Loucy (cell line): Measurements from ENCODE around the gene ACADS.

ENCODE experiments used
- H2AFZ ChIP-seq: fragments of 200-600 bp; sonication (generic); 2 replicates; pipeline ENCODE4 v1.6.0; 2016; ENCODE audit warnings: antibody characterized with exemption, mild to moderate bottlenecking, low read length, moderate library complexity
- H3F3A ChIP-seq: fragments of 200-600 bp; 2 replicates; pipeline ENCODE4 v1.6.0; 2016; ENCODE audit warnings: antibody characterized with exemption, low read depth, mild to moderate bottlenecking
- H3K27me3 ChIP-seq: fragments of 200-600 bp; sonication (generic); 2 replicates; pipeline ENCODE4 v1.6.1; 2014; ENCODE audit warnings: low read length, mild to moderate bottlenecking; ENCODE audit not compliant: insufficient read depth, poor library complexity, severe bottlenecking
- H3K36me3 ChIP-seq: fragments of 200-600 bp; sonication (generic); 2 replicates; pipeline ENCODE4 v1.6.1; 2016; ENCODE audit warnings: low read length; ENCODE audit not compliant: insufficient read depth
- H3K4me1 ChIP-seq: fragments of 200-600 bp; sonication (generic); 2 replicates; pipeline ENCODE4 v1.5.1; 2014; ENCODE audit warnings: low read length, mild to moderate bottlenecking; ENCODE audit not compliant: insufficient read depth, poor library complexity, severe bottlenecking
- H3K4me2 ChIP-seq: fragments of 200-600 bp; sonication (generic); 2 replicates; pipeline ENCODE4 v1.6.0; 2014; ENCODE audit warnings: antibody characterized with exemption, low read length, low read depth, mild to moderate bottlenecking; ENCODE audit not compliant: poor library complexity, severe bottlenecking
- H3K4me3 ChIP-seq: fragments of 200-600 bp; sonication (generic); 2 replicates; pipeline ENCODE4 v1.5.1; 2014; ENCODE audit warnings: low read length, mild to moderate bottlenecking, mixed read lengths; ENCODE audit not compliant: poor library complexity, severe bottlenecking
- H3K79me2 ChIP-seq: fragments of 200-600 bp; sonication (generic); 2 replicates; pipeline ENCODE4 v1.6.1; 2014; ENCODE audit warnings: low read length; ENCODE audit not compliant: insufficient read depth
- H3K9ac ChIP-seq: fragments of 200-600 bp; sonication (generic); 2 replicates; pipeline ENCODE4 v1.6.0; 2014; ENCODE audit warnings: mild to moderate bottlenecking, low read depth, low read length, moderate library complexity; ENCODE audit not compliant: poor library complexity, severe bottlenecking
- H3K9me2 ChIP-seq: fragments of 200-600 bp; sonication (generic); replicated peaks from 2 replicates; pipeline ENCODE4 v1.6.1; 2016; ENCODE audit warnings: low read depth, low read length, mixed read lengths
- H3K9me3 ChIP-seq: fragments of 200-600 bp; sonication (generic); 2 replicates; pipeline ENCODE4 v1.6.1; 2014; ENCODE audit warnings: mild to moderate bottlenecking, antibody characterized with exemption, low read length, low read depth; ENCODE audit not compliant: insufficient read depth
- H4K20me1 ChIP-seq: fragments of 200-600 bp; sonication (generic); 2 replicates; pipeline ENCODE4 v1.6.0; 2014; ENCODE audit warnings: antibody characterized with exemption, low read length, mild to moderate bottlenecking; ENCODE audit not compliant: insufficient read depth, poor library complexity, severe bottlenecking
- EZH2phosphoT487 ChIP-seq: fragments of 200-600 bp; IDR thresholded peaks from 2 replicates; pipeline ENCODE4 v1.6.1; 2018; ENCODE audit warnings: antibody characterized with exemption, mild to moderate bottlenecking, moderate library complexity, borderline replicate concordance
- TF ChIP-seq, protein P1 (sequence below): fragments of 200-600 bp; sonication (generic); conservative IDR thresholded peaks from 2 replicates; pipeline ENCODE4 v1.5.1; 2014; ENCODE audit warnings: mild to moderate bottlenecking, antibody characterized with exemption, low read length

The ACADS gene

DNA sequence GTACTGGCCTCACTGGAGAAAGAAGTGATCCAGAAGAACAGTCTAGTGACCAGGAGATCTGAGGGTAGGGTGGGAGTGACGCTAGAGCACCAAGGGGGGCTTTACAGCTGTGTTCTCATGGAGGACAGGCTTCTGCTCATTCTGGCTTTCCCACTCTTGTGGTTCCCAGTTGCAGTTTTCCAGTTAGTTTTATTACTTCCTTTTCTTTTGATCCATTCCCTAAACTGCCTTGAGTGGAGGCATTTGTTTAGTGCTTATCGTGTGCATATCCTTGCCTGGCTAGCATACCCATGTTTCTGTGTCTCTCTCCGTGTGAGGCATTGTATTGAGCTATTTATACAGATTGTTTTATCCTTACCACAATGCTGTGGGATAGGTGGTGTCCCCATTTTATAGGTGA is 34.6 kb upstream of the ACADS start:
- H2AFZ ChIP-seq = no peak overlapping the region
- H3F3A ChIP-seq = no peaks in the 10 kb centered on the region
- H3K4me3 ChIP-seq = peak overlapping the region; percentile 89
- H3K9ac ChIP-seq = peak overlapping the region; percentile 96
- H3K4me2 ChIP-seq = peak overlapping the region; percentile 99
- no peaks in the 10 kb centered on the region for H3K27me3 ChIP-seq
- TF ChIP-seq, protein P1, sequence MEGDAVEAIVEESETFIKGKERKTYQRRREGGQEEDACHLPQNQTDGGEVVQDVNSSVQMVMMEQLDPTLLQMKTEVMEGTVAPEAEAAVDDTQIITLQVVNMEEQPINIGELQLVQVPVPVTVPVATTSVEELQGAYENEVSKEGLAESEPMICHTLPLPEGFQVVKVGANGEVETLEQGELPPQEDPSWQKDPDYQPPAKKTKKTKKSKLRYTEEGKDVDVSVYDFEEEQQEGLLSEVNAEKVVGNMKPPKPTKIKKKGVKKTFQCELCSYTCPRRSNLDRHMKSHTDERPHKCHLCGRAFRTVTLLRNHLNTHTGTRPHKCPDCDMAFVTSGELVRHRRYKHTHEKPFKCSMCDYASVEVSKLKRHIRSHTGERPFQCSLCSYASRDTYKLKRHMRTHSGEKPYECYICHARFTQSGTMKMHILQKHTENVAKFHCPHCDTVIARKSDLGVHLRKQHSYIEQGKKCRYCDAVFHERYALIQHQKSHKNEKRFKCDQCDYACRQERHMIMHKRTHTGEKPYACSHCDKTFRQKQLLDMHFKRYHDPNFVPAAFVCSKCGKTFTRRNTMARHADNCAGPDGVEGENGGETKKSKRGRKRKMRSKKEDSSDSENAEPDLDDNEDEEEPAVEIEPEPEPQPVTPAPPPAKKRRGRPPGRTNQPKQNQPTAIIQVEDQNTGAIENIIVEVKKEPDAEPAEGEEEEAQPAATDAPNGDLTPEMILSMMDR = no peak
- TF ChIP-seq EZH2phosphoT487 = no peak
- peaks cover 81% of the 10 kb centered on the region for H3K79me2 ChIP-seq
- H3K9me2 ChIP-seq = no peaks in the 10 kb centered on the region
- H3K36me3 ChIP-seq = peaks cover 31% of the 10 kb centered on the region; the same call in 1 of the 2 replicates
- H3K9me3 ChIP-seq = no peaks in the 10 kb centered on the region
- peaks cover 75% of the 10 kb centered on the region for H4K20me1 ChIP-seq
- peaks cover 58% of the 10 kb centered on the region for H3K4me1 ChIP-seq

DNA sequence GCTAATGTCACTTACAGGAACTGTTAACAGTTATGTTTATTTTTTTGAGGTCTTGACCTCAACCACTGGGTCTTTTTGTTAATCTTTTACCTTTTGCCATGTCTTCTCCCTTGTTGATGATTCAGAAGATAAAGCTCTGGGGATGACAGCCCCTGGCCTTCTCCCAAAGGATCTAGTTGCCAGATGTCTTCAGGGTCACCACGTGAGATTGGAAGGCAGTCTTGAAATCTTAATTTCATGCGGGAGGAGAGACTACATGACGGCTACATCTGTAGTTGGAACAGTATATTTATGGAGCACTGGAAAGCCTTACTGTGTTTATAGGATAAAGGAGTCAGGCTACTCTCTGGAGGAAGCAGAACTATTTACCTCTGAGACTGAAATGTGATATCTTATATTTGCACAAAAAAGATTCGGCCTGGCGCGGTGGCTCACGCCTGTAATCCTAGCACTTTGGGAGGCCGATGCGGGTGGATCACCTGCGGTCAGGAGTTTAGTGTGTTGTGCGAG is 33.0 kb upstream of the ACADS start:
- H3K4me2 ChIP-seq = peak overlapping the region; percentile 99
- no peak overlapping the region for H2AFZ ChIP-seq
- H3K36me3 ChIP-seq = peaks cover 47% of the 10 kb centered on the region
- peaks cover 73% of the 10 kb centered on the region for H4K20me1 ChIP-seq
- H3K4me3 ChIP-seq = peak overlapping the region; percentile 89
- no peaks in the 10 kb centered on the region for H3K9me3 ChIP-seq
- peaks cover 75% of the 10 kb centered on the region for H3K79me2 ChIP-seq
- H3K9ac ChIP-seq = peak overlapping the region; percentile 96
- H3F3A ChIP-seq = no peaks in the 10 kb centered on the region
- no peaks in the 10 kb centered on the region for H3K9me2 ChIP-seq
- H3K27me3 ChIP-seq = no peaks in the 10 kb centered on the region
- TF ChIP-seq, protein P1 = no peak
- no peak for TF ChIP-seq EZH2phosphoT487
- peaks cover 57% of the 10 kb centered on the region for H3K4me1 ChIP-seq

DNA sequence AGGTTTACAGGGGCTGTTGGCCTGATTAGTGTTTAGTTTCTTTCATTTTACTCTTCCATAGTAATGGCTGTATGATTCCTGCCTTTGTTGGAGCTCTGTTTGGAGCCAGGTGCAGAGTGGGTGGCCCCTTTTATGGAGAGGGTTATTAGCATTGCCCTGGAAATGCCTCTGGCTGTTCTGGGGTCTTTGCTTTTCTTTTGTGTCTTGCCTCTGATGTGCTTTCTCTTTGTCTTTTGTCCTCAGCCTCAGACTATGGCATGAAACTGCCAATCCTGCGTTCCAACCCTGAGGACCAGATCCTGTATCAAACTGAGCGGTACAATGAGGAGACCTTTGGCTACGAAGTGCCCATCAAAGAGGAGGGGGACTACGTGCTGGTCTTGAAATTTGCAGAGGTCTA is 31.8 kb upstream of the ACADS start:
- Histone ChIP-seq H3K4me1 (peaks cover 52% of the 10 kb centered on the region), H2AFZ (no peak overlapping the region), H3K9me2 (no peaks in the 10 kb centered on the region), H3K4me3 (peak overlapping the region; percentile 89), H3K79me2 (peaks cover 66% of the 10 kb centered on the region), H3K9ac (no peak overlapping the region), H4K20me1 (peaks cover 61% of the 10 kb centered on the region), H3K4me2 (peak overlapping the region; percentile 99), H3K27me3 (no peaks in the 10 kb centered on the region), H3K36me3 (peaks cover 60% of the 10 kb centered on the region), H3K9me3 (no peaks in the 10 kb centered on the region), H3F3A (no peaks in the 10 kb centered on the region)
- no peak for TF ChIP-seq EZH2phosphoT487
- TF ChIP-seq, protein P1 = no peak
